OCI-LY3 (cell line): Measurements from ENCODE around the gene MAZ.

ENCODE experiments used
- EZH2phosphoT487 ChIP-seq: fragments of 200-600 bp; shearing (Covaris generic); IDR thresholded peaks from 2 replicates; pipeline ENCODE4 v1.6.1; 2018; ENCODE audit warnings: antibody characterized with exemption, mixed run types, low read depth
- TF ChIP-seq, protein P1 (sequence below): fragments of 200-600, 300-600 bp; sonication (generic); IDR thresholded peaks from 2 replicates; pipeline ENCODE4 v1.5.1; 2014; ENCODE audit warnings: antibody characterized with exemption, low read length, low read depth

DNA sequence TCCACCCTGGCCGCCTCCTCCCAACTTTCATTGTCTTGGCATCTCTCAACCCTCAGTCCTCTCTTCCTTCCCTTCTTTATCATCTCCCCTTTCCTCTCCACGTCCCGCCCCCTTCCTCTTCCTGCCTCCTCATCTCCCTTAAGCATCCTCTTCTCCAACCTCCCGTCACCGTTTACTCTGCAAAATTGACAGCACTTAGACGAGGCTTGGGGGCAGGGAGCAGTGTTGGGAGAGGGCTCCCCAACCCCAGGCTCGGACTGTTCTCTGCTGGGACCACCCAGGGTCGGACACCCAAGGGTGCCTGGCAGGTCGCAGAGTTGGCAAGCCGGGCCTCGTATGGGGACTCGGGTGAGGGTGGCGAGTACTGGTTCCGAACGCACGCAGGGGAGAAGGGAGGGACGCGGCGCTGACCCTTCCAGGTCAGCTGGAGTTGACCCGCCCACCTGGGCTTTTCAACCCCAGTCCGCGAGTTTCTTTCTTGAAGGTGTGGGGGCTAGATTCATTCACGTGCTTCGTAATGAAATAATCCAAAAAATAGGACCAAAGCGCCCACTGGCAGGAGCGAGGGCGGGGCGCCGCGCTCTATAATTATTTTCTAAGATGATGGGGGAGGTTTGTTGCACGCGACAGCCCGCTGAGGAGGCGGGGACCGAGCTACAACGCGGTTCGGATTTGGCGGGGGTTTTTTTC is 8.8 kb downstream of the MAZ start:
- TF ChIP-seq, protein P1, sequence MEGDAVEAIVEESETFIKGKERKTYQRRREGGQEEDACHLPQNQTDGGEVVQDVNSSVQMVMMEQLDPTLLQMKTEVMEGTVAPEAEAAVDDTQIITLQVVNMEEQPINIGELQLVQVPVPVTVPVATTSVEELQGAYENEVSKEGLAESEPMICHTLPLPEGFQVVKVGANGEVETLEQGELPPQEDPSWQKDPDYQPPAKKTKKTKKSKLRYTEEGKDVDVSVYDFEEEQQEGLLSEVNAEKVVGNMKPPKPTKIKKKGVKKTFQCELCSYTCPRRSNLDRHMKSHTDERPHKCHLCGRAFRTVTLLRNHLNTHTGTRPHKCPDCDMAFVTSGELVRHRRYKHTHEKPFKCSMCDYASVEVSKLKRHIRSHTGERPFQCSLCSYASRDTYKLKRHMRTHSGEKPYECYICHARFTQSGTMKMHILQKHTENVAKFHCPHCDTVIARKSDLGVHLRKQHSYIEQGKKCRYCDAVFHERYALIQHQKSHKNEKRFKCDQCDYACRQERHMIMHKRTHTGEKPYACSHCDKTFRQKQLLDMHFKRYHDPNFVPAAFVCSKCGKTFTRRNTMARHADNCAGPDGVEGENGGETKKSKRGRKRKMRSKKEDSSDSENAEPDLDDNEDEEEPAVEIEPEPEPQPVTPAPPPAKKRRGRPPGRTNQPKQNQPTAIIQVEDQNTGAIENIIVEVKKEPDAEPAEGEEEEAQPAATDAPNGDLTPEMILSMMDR: no peak
- no peak for TF ChIP-seq EZH2phosphoT487
